H1 (cell line): ENCODE measurements around the gene PTCRA. TPM values are rescaled to one million over a fixed set of nuclear protein-coding genes. Genes with fewer than 3 reads are reported as not detected.

ENCODE experiments used
- CTCF ChIA-PET: fragments of 300-600 bp; sonication (Branson Sonifier 250); formaldehyde crosslinking; loops from one replicate; lab custom pipeline; 2021; ENCODE audit not compliant: partially characterized antibody; lab: Charles Lee
- POLR2A ChIA-PET: fragments of 300-600 bp; sonication (Branson Sonifier 250); formaldehyde crosslinking; loops from one replicate; lab custom pipeline; 2021; ENCODE audit warnings: inconsistent platforms; ENCODE audit not compliant: partially characterized antibody; lab: Charles Lee
- DNase-seq, 2 experiments: peaks; one replicate each; pipeline versions ENCODE4 v3.0.0 to v3.0.0-alpha.2; 2010 to 2022; ENCODE audit warnings: low spot score in 2 of 2, low read depth in 1 of 2, mixed read lengths in 1 of 2
- FAIRE-seq: peaks from 2 replicates; lab custom pipeline; 2011; peaks lifted over from hg19 to GRCh38; lab: Jason Lieb, UNC
- H2AFZ ChIP-seq: 2 replicates; pipeline ENCODE4 v1.8.1; 2012; ENCODE audit warnings: low read length, inconsistent platforms
- H2AK5ac ChIP-seq: 2 replicates; pipeline ENCODE4 v1.6.1; 2013; ENCODE audit warnings: low read depth, low read length
- H2BK120ac ChIP-seq: replicated peaks from 2 replicates; pipeline ENCODE3; 2013; ENCODE audit warnings: low read depth, low read length, inconsistent platforms
- H2BK12ac ChIP-seq: 2 replicates; pipeline ENCODE4 v1.6.1; 2013; ENCODE audit warnings: low read depth, low read length
- H2BK15ac ChIP-seq: 2 replicates; pipeline ENCODE4 v1.6.1; 2013; ENCODE audit warnings: low read length
- H2BK20ac ChIP-seq: 2 replicates; pipeline ENCODE4 v1.6.1; 2013; ENCODE audit warnings: low read length
- H2BK5ac ChIP-seq: 2 replicates; pipeline ENCODE4 v1.6.1; 2013; ENCODE audit warnings: low read depth, low read length
- H3K14ac ChIP-seq: 2 replicates; pipeline ENCODE4 v1.6.1; 2013; ENCODE audit warnings: inconsistent platforms; ENCODE audit not compliant: insufficient read length
- H3K18ac ChIP-seq: 2 replicates; pipeline ENCODE4 v1.6.1; 2013; ENCODE audit warnings: low read length; ENCODE audit errors: extremely low read depth
- H3K23ac ChIP-seq: 2 replicates; pipeline ENCODE4 v1.6.1; 2013; ENCODE audit warnings: inconsistent platforms; ENCODE audit not compliant: insufficient read length
- H3K23me2 ChIP-seq: 2 replicates; pipeline ENCODE4 v1.6.1; 2013; ENCODE audit warnings: low read depth, low read length
- H3K27ac ChIP-seq: 2 replicates; pipeline ENCODE4 v1.6.1; 2011; ENCODE audit warnings: low read depth, low read length, inconsistent platforms
- H3K27me3 ChIP-seq, 4 experiments: replicated peaks in 1 of 4; 1 replicate in 1 of 4; 2 replicates in 3 of 4; pipeline versions ENCODE4 v1.6.1 to v1.8.1; 2011 to 2013; ENCODE audit warnings: low read length in 3 of 4, mild to moderate bottlenecking in 3 of 4, inconsistent platforms in 2 of 4, mixed read lengths in 2 of 4, moderate library complexity in 1 of 4; ENCODE audit not compliant: control insufficient read depth in 3 of 4, insufficient read depth in 3 of 4; ENCODE audit errors: extremely low read depth in 1 of 4
- H3K36me3 ChIP-seq, 4 experiments: 2 replicates each; pipeline versions ENCODE4 v1.6.1 to v1.8.1; 2011 to 2013; ENCODE audit warnings: mild to moderate bottlenecking in 4 of 4, low read length in 3 of 4, moderate library complexity in 2 of 4, control low read depth in 1 of 4, inconsistent platforms in 1 of 4; ENCODE audit not compliant: insufficient read depth in 4 of 4, control insufficient read depth in 2 of 4
- H3K4ac ChIP-seq: replicated peaks from 2 replicates; pipeline ENCODE3; 2013; ENCODE audit warnings: low read length, low read depth, mixed read lengths, inconsistent platforms; ENCODE audit not compliant: insufficient read length
- H3K4me1 ChIP-seq, 4 experiments: replicated peaks in 1 of 4; 1 replicate in 1 of 4; 2 replicates in 3 of 4; pipeline versions ENCODE4 v1.6.1 to v1.8.1; 2011 to 2013; ENCODE audit warnings: low read length in 3 of 4, inconsistent platforms in 2 of 4, mixed read lengths in 1 of 4; ENCODE audit not compliant: insufficient read depth in 4 of 4, control insufficient read depth in 3 of 4
- H3K4me2 ChIP-seq, 2 experiments: 2 replicates each; pipeline versions ENCODE4 v1.6.1 to v1.8.1; 2011 to 2013; ENCODE audit warnings: low read depth in 2 of 2, low read length in 2 of 2, control low read depth in 1 of 2, inconsistent platforms in 1 of 2, mild to moderate bottlenecking in 1 of 2; ENCODE audit not compliant: insufficient read depth in 1 of 2
- H3K4me3 ChIP-seq, 4 experiments: fragments of 200-600, 300-600 bp in 1 of 4; sonication (generic), shearing (Covaris generic), sonication (Bioruptor Twin) in 1 of 4; 2 replicates each; pipeline versions ENCODE4 v1.5.1 to v1.8.1; 2011 to 2016; ENCODE audit warnings: low read length in 4 of 4, low read depth in 3 of 4, control low read depth in 2 of 4, inconsistent platforms in 2 of 4, mild to moderate bottlenecking in 2 of 4, mixed read lengths in 1 of 4, moderate library complexity in 1 of 4; ENCODE audit not compliant: insufficient read depth in 2 of 4; ENCODE audit errors: extremely low read depth in 1 of 4
- H3K56ac ChIP-seq: replicated peaks from 2 replicates; pipeline ENCODE3; 2013; ENCODE audit warnings: low read depth, mild to moderate bottlenecking, mixed read lengths, low read length, inconsistent platforms; ENCODE audit not compliant: insufficient read length
- H3K79me1 ChIP-seq: 2 replicates; pipeline ENCODE4 v1.6.1; 2013; ENCODE audit warnings: low read depth, low read length, control low read depth
- H3K79me2 ChIP-seq, 2 experiments: 2 replicates each; pipeline versions ENCODE4 v1.6.1 to v1.8.1; 2012 to 2013; ENCODE audit warnings: low read length in 2 of 2, mild to moderate bottlenecking in 2 of 2, inconsistent platforms in 1 of 2; ENCODE audit not compliant: insufficient read depth in 2 of 2, control insufficient read depth in 1 of 2
- H3K9ac ChIP-seq, 4 experiments: replicated peaks in 1 of 4; 1 replicate in 1 of 4; 2 replicates in 3 of 4; pipeline versions ENCODE4 v1.6.1 to v1.8.1; 2011 to 2013; ENCODE audit warnings: low read depth in 3 of 4, low read length in 3 of 4, control low read depth in 2 of 4, mild to moderate bottlenecking in 2 of 4, moderate library complexity in 2 of 4, inconsistent platforms in 1 of 4; ENCODE audit errors: extremely low read depth in 1 of 4
- H3K9me3 ChIP-seq, 2 experiments: 2 replicates each; pipeline versions ENCODE4 v1.6.1 to v1.8.1; 2012 to 2013; ENCODE audit warnings: mild to moderate bottlenecking in 2 of 2, moderate library complexity in 2 of 2, control low read depth in 1 of 2, inconsistent platforms in 1 of 2, low read depth in 1 of 2, low read length in 1 of 2, mixed read lengths in 1 of 2; ENCODE audit not compliant: insufficient read depth in 2 of 2
- H4K20me1 ChIP-seq, 2 experiments: replicated peaks in 1 of 2; 2 replicates each; pipeline versions ENCODE3 to v1.8.1; 2011 to 2013; ENCODE audit warnings: inconsistent platforms in 2 of 2, low read length in 2 of 2, mild to moderate bottlenecking in 1 of 2; ENCODE audit not compliant: insufficient read depth in 2 of 2, control insufficient read depth in 1 of 2
- H4K5ac ChIP-seq: 2 replicates; pipeline ENCODE4 v1.6.1; 2013; ENCODE audit warnings: low read length, low read depth, mixed read lengths, inconsistent platforms; ENCODE audit not compliant: insufficient read length
- H4K8ac ChIP-seq: 2 replicates; pipeline ENCODE4 v1.8.0; 2013; ENCODE audit warnings: mild to moderate bottlenecking, moderate library complexity, low read length, inconsistent platforms; ENCODE audit not compliant: insufficient read depth; ENCODE audit errors: extremely low read depth
- H4K91ac ChIP-seq: replicated peaks from 2 replicates; pipeline ENCODE3; 2013; ENCODE audit warnings: low read length, mixed read lengths, inconsistent platforms; ENCODE audit not compliant: insufficient read length
- CTCF ChIP-seq, 3 experiments: IDR thresholded peaks; 1 replicate in 2 of 3; 2 replicates in 1 of 3; pipeline versions ENCODE4 v1.5.1 to v1.6.1; 2011; ENCODE audit warnings: low read length in 3 of 3, mild to moderate bottlenecking in 3 of 3, inconsistent platforms in 2 of 3, low read depth in 1 of 3, moderate library complexity in 1 of 3; ENCODE audit not compliant: insufficient read depth in 1 of 3; ENCODE audit errors: control extremely low read depth in 1 of 3
- KDM4A ChIP-seq: IDR thresholded peaks from one replicate; pipeline ENCODE4 v1.7.1; 2012; ENCODE audit warnings: low read depth, mild to moderate bottlenecking, moderate library complexity, low read length, inconsistent platforms; ENCODE audit not compliant: severe bottlenecking
- RBBP5 ChIP-seq: IDR thresholded peaks from 2 replicates; pipeline ENCODE4 v1.7.1; 2012; ENCODE audit warnings: low read depth, mild to moderate bottlenecking, inconsistent platforms, low read length, moderate library complexity, borderline replicate concordance
- USF2 ChIP-seq: IDR thresholded peaks from 2 replicates; pipeline ENCODE4 v1.6.1; 2011; ENCODE audit warnings: low read length, improper control_type of control experiment
- ZNF274 ChIP-seq: IDR thresholded peaks from 2 replicates; pipeline ENCODE4 v1.7.0; 2012; ENCODE audit warnings: low read length, borderline replicate concordance; ENCODE audit errors: extremely low read depth
- WGBS, 2 experiments: shearing (Covaris generic) in 1 of 2; methylation state at CpG; one replicate each; pipeline versions ENCODE4 v1.1.6 to v1.1.7; 2013 to 2015; ENCODE audit warnings: low lambda C conversion rate in 2 of 2, mixed read lengths in 2 of 2, inconsistent platforms in 1 of 2, low coverage in 1 of 2, missing lambda C conversion rate in 1 of 2; ENCODE audit not compliant: insufficient replicate concordance in 2 of 2, insufficient coverage in 1 of 2, insufficient read length in 1 of 2; ENCODE audit errors: extremely low coverage in 1 of 2, missing lambda C conversion rate in 1 of 2; 5-methylcytosine and 5-hydroxymethylcytosine counted together
- polyA plus RNA-seq, 7 experiments: library from polyadenylated mRNA; depleted of rRNA in 3 of 7; stranded (reverse) in 5 of 7; unstranded in 2 of 7; fragments of >200 nt in 5 of 7; fragments of 200-250 nt in 2 of 7; gene quantifications; 1 replicate in 5 of 7; 2 replicates in 1 of 7; 4 replicates in 1 of 7; pipeline versions ENCODE4 v1.2.1 to v1.2.3, GENCODE V29; 2011 to 2013; ENCODE audit warnings: missing spikeins in 2 of 7, mixed read lengths in 2 of 7
- total RNA-seq: library from RNA; stranded (reverse); fragmentation: NEBNext Ultra II Directional; extraction: Animal tissue kit (Norgen Biotek cat#: 25700); gene quantifications from 2 replicates; pipeline ENCODE4 v1.2.1, GENCODE V29; 2021

The PTCRA gene
- total and polyA plus RNA-seq, 2 of the 8 experiments (the other 6 are each of a cell fraction or from before 2014, with no cell fraction given), result not detected

- POLR2A ChIA-PET, result interaction anchor here (0.7 to 7.4 kb wide), 14 partner anchors 11 to 263 kb away, joined by 3 to 81 read pairs (median 5); partner anchors contain the start of genes CNPY3, KLHDC3, PEX6 and PPP2R5D
- H2BK5ac ChIP-seq, result peak overlapping the region; percentile 84; the same call in 1 of the 2 replicates
- peak overlapping the region; percentile 74 to 79 for H3K4me2 ChIP-seq
- no peak for FAIRE-seq
- H4K20me1 ChIP-seq, result no peaks in the 10 kb centered on the region
- H2AK5ac ChIP-seq, result no peak overlapping the region
- 0 out of 7 replicates have a peak, but pooled peaks cover 0 to 1% (median 0%) of the 10 kb centered on the region in 4 experiments for H3K4me1 ChIP-seq
- H3K23ac ChIP-seq, result no peak overlapping the region
- H2BK12ac ChIP-seq, result 0 out of 2 replicates have a peak overlapping the region, but pooled peaks have one; percentile 63
- H3K18ac ChIP-seq, result peak overlapping the region; percentile 68
- H3K79me1 ChIP-seq, result no peaks in the 10 kb centered on the region
- peak overlapping the region; percentile 50 for H2BK120ac ChIP-seq
- H3K27ac ChIP-seq, result peak overlapping the region; percentile 41; the same call in 1 of the 2 replicates
- peak overlapping the region; percentile 44 to 72 (median 52) for H3K4me3 ChIP-seq
- peaks cover 2% of the 10 kb centered on the region; the same call in 1 of the 2 replicates for H3K23me2 ChIP-seq
- no peak overlapping the region for H2BK20ac ChIP-seq
- H3K4ac ChIP-seq, result no peak overlapping the region
- CTCF ChIA-PET, result interaction anchor here (0.5 to 4.5 kb wide), 12 partner anchors 10 to 232 kb away, joined by 3 to 18 read pairs (median 4); partner anchors contain the start of genes CNPY3 and PEX6
- peak overlapping the region; percentile 3 to 65 (median 49); a peak in 6 of 7 replicates for H3K9ac ChIP-seq
- 2% methylated on average over 43 of the region's 49 CpGs; no CpG with 5 or more reads in 1 of the 2 experiments for WGBS, 2 experiments
- no peak overlapping the region for H2BK15ac ChIP-seq
- H4K5ac ChIP-seq, result peak overlapping the region; percentile 92
- peak overlapping the region; percentile 78; the same call in 1 of the 2 replicates for H2AFZ ChIP-seq
- H3K56ac ChIP-seq, result peak overlapping the region; percentile 42
- no peak overlapping the region for H3K14ac ChIP-seq
- H4K91ac ChIP-seq, result peak overlapping the region; percentile 95
- no peaks in the 10 kb centered on the region; a peak in 1 of 7 replicates for H3K27me3 ChIP-seq
- H3K36me3 ChIP-seq, result no peaks in the 10 kb centered on the region
- peak in 1 of 2 experiments; percentile 89 for DNase-seq
- no peaks in the 10 kb centered on the region for H3K9me3 ChIP-seq
- H3K79me2 ChIP-seq, result no peaks in the 10 kb centered on the region
- H4K8ac ChIP-seq, result peak overlapping the region; percentile 92; the same call in 1 of the 2 replicates
- TF ChIP-seq CTCF (IDR thresholded peaks at IDR 0.05; ENCODE audit: control extremely low read depth in 1 of 3, insufficient read depth in 1 of 3, low read depth in 1 of 3, low read length in 3 of 3) (peak; percentile 40 to 58 (median 43)), RBBP5 (peak; percentile 75; the same call in 1 of the 2 replicates), USF2 (no peak), ZNF274 (no peak), KDM4A (peak; percentile 67)
Observed at GRCh38 chr6:42911171-42912021, 4.5 kb upstream of the PTCRA start.
